NOMO-1 (cell line): ENCODE results near the gene SLC4A8.
A peak's percentile ranks its signal among the peaks of the same experiment; 100 is the strongest.
"Not testable (repeated sequence)": the region's sequence is repeated elsewhere in the genome, so short reads cannot be mapped to it uniquely, and the experiment has no call there.

Experiments used
- DNase-seq, 2 experiments: peaks; one replicate each; lab custom pipeline; 2025; ENCODE audit not compliant: unreplicated experiment in 2 of 2; lab: John Stamatoyannopoulos, UW

The SLC4A8 gene

DNA sequence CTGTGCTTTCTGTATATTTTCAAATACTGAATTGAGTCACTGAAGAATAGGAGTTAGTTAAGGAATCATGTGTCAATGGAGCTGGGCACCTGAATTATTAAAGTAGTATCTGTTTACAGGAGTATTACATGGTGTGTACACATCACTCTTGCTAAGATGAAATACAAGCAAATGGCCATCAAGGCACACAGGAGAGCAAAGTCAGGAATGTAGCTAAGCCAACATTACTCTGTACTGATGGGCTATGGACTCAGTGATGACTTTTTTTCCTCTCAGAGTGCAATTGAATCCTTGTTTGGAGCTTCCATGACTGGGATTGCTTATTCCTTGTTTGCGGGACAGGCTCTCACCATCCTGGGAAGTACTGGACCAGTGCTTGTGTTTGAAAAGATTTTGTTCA is 45.5 kb downstream of the SLC4A8 start:
- no peak for DNase-seq

DNA sequence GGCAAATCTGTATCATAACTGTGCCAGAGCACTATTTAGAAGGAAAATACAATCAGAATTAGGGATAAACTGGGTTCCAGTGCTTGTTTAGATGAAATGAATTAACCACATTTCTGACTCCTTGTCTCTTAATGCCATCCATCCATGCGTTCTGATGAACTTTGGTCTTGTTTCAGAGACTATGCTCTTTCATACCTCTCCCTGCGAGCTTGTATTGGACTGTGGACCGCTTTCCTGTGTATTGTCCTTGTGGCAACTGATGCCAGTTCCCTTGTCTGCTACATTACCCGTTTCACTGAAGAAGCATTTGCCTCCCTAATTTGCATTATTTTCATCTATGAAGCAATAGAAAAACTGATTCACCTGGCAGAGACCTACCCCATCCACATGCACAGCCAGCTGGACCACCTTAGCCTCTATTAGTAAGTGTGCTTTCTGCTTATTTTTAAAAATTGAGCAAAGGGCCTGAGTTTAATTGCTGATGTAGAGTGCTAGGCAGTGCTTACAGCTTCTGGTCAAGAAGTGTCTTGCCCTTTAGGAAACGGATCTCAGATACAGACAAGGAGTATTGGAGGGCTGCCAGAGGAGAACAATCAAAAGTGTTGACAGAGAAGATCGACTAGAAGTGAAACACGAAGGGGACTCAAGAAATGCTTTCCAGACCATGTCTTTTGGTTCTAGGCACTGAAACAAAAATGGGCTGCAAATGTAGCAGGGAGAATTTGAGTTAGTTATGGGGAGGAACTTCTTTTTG is 46.7 kb downstream of the SLC4A8 start:
- no peak for DNase-seq

DNA sequence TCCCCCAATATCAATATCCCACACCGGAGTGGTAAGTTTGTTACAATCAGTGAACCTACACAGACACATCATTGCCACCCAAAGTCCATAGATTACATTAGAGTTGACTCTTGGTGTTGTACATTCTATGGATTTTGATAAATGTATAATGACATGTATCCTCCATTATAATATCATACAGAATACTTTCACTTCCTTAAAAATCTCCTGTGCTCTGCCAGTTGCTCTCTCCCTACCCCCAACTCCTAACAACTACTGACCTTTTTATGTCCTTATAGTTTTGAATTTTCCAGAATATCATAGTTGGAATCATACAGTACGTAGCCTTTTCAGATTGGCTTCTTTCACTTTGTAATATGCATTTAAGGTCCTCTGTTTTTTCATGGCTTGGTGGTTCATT is 48.4 kb downstream of the SLC4A8 start:
- peak; percentile 25 to 64 for DNase-seq

DNA sequence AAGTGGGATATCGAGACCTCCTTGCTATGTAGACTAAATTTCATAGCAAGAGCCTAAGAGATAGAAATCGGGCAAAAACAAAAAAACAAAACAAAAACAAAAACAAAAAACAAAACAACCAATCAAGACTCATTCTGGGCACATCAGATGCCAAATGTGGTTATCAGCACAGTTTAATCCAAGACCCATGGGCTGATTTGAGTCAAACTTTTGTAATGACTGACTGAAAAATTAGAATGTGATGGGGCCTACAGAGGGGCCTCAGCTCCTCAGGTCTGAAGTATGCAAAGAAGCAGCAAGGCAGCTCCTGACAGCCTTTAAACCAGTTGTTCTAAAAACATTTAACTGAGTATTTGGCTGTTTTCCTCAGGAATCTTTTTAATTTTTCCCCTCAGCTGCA is 49.3 kb downstream of the SLC4A8 start:
- no peak for DNase-seq

DNA sequence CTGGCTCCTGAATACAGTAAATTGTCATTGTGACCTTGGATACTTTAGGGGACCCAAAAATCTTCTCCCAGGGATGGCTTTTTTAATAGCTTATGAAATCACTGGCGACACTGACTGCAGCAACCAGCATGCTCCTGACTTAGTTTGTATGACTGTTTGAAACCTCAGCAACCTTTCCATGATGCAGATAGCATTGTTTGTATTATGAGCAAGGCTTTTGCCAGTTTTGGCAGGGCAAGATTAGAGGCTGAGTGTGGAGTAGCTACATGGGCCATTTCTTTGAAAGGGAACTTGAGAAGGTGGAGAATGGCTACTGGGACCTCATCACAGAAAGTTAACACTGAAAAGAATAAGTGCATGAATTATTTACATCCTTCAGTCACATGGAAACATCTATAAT is 50.9 kb downstream of the SLC4A8 start:
- DNase-seq: no peak

DNA sequence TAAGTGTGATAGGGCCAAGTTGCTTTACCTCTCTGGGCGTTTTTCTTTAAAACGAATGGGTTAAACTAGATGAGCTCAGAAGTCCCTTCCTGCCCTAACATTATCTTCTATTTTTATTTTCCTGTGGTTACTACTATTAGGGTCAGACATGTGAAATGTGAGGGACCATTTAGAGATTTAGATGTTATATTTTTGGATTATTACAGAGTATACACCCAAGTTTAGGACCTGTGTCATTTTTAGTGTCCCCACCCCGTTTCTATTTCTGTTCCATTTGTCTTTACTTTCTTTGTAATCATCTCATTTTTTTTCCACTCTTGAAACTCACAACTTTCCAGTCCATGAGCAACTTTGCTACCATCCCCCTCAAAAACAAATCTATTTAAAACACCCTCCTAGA is 56.3 kb downstream of the SLC4A8 start:
- DNase-seq: no peak

DNA sequence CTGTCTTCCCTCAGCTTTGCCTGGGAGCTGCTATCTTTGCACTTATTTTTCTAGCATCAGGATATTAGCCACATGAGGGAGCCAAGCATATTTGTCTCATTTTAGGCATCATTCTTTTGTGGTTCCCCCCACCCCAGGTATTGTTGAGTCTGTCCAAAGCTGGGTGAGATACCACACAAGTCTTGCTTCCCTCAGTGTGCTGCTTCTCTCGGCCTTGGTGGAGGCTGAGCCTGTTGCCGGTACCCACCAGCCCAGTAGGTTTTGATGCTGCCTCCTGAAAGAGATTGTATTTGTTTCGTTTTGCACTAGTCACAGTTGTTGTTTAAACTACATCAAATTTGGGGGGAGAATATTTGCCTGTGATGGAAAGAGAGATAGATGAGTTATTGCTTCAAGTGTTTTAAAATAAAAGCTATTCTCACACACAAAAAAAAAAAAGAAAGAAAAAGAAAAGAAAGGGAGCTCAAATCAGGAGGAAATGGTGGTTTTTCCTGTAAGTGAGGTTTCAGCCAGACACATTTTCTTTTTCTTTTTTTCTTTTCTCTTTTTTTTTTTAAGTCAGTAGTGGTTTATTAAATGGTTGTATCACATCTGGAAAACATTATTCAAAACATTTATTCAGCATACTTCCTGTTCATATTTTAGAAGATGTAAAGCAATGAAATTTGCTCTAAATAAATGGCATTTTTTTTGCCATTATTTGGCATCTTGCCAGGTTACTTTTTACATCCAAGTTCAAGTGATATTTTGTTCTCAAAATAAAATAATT is 58.5 kb downstream of the SLC4A8 start:
- DNase-seq: no peak

DNA sequence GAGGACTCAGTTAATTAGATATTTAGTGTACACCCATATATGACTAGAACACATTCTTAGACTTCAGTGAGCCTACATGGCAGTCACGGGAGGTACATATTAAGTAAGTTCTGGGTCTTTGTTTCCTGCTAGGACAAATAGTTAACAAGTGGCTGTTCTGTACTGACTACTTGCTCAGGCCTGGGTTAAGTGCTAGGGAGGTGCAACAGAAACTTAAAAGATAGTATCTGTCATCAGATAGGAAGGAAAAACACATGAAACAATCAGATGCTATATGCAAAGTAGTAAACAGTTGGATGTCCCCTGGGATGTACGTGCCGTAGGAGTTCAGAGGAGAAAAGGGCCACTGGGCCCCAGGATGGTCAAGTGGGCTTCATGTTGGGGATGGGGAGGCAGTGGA is 59.5 kb downstream of the SLC4A8 start:
- no peak for DNase-seq

DNA sequence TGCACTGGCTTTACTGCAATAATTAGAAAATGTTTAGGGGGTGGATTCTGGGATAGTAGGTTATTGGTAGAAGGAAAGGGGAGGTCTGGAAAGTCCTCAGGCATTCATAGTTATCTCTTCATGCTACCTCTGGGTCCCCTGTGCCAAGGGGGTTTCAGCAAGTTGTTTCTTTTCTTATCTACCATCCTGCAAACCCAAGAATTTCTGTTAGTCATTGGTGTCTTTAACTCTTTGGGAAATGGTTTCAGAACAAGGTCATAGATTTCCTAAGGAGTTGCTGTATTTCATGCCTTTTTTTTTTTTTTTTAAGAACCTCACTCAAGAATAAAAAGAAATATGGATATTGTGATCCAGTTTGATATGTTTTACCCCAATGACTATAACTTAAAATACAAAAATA is 63.6 kb downstream of the SLC4A8 start:
- no peak for DNase-seq

DNA sequence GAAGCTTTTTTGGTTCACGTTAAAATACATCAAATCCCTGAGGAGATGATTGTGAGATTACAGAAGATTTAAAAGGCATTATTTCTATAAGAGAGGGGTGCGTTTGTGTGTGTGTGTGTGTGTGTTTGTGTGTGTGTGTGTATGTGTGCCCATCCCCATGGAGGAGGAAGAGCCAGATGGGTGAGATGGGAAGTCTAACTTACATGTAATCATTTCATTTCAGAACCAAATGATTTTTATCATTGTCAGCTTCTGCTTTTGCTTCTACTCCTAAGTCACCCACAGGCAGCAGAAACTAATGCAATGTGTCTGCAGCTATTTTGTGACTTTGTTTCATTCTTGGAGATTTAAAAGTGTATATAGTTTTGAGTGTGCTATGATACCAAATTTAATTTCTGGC is 68.7 kb downstream of the SLC4A8 start:
- no peak for DNase-seq

DNA sequence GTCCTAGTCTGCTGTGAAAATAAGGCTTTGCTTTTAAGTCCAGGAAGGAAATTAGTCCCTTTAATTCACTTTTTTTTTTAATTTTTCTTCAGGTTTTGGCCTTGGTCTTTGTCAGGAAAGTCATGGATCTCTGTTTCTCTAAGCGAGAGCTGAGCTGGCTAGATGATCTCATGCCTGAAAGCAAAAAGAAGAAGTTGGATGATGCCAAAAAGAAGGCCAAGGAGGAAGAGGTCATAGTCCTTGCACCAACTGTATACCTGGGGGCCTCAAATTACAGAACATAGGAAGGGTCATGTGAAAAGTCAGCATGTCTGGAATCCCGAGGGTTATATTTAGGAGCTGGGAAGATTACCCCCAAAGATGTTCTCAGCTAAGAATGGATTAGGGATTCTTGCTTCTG is 72.3 kb downstream of the SLC4A8 start:
- peak; percentile 25 to 42 for DNase-seq

DNA sequence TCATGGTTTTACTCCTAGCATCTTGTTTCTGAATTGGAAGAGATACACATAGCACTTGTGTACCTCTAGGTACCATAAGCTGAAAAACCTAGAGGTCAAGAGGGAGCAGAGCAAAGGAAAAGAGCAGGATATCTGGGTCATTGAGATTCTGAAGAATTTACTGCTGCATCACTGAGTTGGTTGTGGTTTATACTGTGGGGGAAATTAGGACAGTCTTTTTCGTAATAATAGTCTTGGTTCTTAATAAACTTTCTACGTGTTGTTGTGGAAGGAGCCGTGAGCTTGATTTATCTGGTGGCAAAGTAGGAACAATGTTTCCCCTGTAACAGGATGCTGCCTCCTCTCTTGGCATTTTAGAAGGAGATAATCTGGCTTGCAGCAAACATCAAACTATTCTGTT is 80.2 kb downstream of the SLC4A8 start:
- DNase-seq: no peak

DNA sequence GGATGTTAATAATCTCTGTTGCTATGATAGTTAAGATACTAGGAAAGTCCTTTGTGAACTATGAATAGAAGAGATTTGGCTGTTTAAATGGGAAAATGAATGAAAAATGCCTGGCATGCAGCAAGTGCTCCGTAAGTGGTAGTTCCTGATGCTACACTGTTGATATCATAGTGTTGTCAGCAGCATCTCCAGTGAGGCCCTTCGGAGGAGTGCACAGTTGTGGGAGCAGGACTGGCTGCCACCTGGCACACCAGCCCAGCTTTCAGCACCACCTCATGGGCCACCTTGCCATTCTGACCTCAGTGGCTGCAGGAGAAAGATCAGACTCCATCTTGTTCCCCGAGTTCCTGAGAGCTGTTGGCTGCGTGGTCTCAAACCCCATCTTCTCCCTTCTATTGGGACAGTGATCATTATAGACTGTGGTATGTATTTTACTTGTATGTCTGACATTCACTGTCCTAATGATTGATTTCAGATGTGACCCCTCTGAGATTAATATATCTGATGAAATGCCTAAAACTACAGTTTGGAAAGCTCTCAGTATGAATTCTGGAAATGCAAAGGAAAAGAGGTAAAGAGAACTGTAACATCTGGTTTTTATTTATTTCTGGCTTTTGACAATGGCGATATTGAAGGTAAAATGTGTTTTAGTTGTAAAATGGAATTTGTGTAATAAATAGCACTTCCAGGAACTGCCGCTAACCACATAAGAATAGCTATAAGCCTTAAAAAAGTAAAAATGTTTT is 80.9 kb downstream of the SLC4A8 start:
- no peak for DNase-seq

DNA sequence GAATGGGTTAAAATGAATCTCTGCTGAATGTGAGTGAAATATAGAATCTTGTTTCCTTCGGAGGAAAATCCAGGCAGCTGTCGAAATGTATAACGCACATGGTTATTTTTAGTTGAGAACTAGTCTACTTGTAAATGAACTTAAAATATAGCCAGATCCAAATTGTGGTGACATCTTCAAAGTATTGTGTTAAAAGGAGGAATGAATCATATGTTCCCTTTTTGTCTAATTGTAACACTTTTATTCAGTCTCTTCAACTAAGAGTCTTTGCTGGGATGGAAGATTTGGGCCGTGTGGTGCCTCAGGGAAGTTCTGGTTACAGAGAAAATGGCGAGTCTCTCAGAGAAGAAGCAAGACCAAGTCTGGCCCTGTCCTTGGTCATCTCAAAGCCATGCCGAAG is 82.5 kb downstream of the SLC4A8 start:
- DNase-seq: no peak

DNA sequence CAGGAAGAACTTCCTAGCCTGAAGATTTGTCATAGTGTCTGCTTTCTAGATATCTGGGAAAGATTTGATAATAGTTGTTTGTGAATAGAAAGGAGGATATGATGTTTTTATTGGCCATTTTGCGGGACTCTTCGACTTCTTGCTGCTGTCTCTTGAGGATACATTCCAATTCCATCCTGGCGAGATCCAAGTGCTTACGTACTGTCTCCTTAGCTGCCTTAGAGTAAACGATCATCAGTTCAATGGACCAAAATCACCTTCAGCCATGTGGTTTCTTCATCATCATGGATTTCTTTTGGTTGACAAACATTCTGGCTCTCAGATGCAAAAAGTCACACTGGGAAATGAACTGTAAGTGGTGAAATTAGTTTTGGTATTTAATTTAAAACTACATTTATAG is 83.7 kb downstream of the SLC4A8 start:
- no peak for DNase-seq

DNA sequence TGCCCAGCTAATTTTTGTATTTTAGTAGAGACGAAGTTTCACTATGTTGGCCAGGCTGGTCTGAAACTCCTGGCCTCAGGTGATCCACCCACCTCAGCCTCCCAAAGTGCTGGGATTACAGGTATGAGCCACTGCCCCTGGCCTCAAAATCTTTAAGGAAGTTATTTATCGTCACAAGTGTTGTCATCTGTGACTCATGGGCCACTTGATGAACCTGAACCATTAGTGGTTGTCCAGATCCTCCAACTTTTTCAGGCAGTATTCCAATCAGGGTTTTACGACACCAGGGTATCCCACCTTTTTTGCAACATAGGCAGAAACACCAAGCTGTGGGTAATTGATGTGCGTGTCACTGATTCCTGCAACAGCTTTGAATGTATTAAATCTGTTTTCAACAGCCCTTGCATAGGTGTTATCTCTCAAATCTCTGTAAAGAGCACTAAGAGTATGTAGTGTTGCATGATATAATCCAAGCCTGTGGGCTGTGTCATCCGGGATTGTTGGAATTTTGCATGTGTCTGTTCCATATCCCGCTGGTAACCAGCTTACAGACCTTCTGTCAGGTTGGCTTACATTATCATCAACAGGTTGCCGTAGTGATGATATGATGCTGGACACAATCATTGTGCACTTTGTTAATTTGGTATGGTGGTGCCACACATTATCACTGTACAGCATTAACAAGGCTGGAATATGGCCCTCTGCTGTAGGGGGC is 87.1 kb downstream of the SLC4A8 start:
- DNase-seq: no peak

DNA sequence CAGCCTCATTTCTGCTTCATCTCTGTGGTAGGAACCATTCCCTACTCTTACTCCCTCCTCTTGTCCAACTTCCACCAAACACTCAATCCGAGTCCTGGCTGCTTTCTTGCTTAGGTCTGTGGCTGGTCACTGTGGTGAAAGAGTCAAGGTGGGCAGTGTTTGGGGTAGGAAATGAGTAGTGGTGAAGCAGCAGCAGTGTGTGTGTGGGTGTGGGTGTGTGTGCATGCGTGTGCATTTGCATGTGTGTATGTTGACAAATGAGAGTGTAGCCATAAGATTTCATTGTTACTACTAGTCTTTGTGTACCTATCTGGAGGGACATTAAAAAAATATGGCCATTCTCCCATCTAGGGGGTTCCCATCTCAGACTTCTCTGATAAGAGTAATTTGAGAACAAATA is 87.8 kb downstream of the SLC4A8 start:
- DNase-seq: no peak

DNA sequence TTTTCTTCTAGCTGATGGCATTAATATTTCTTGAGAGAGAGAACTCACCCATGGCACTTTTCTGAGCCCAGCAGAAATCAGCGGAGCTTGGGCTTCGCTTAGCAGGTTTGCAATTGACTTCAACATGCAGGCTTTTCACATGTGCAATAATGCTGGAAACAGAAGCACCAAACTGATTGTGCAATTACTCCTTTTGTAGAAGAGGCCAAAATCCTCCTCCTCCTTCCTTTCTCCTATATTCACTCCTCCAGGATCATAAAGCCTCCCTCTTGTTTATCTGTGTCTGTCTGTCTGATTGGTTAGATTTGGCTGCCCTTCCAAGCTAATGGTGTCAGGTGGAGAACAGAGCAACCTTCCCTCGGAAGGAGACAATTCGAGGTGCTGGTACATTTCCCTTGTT is 90.4 kb downstream of the SLC4A8 start:
- not testable (repeated sequence) for DNase-seq

DNA sequence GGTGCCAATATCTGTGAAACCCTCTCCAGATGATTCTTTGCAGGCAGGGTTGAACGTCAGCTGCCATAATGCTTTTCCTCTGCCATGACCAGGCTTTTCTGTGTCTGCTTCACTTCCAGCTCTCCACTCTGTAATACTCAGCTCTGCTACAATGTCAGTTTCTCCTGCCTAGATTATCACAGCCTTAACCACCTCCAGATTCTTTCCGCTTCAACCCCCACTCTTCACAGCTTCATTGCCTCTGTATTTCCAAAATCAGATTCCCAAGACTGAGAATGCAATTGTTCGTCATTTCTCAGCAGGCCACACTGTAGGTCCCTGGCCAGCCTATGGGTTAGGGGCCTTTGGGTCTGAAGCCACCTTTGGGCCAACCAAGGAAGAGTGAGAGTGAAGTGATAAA is 92.7 kb downstream of the SLC4A8 start:
- no peak for DNase-seq

DNA sequence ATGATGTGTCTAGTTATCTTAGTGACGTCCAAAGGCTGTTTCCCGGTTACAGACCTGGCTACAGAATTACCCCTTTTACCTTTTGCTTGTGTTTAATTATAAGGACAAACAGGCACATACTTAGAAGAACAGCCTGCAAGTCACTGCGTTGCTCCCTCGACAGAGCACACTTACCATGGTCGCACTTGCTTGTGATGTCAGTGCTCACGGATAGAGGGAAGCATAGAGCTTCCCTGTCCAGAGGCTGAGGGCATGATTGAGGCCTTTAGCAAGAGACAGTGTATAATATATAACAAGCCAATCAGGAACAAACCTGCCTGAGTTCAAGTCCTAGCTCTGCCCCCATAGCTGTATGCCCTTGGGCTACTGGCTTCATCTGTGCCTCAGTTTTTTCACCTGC is 93.2 kb downstream of the SLC4A8 start:
- DNase-seq: no peak

DNA sequence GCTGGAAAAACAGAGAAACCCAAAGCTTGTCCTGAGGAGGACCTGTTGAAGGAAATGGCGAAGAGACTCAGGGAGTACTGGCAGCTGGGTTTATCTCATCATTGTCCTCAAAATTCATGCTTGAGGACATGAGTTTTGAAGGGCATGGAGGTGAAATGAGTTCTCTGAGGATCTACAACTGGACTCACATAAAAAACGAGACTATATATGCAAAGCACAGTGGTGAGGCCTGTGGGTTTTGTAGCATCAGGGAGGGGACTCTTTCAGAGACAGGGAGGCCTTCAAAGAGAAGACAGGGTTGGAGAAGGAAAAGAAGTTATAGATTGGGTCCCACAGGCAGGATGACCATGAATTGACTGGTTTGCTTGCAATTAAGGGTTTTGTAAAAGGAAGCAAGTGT is 95.1 kb downstream of the SLC4A8 start:
- DNase-seq: no peak
